DMS153 (cell line): ENCODE measurements around the gene GPC5.
A peak's percentile ranks its signal among the peaks of the same experiment; 100 is the strongest.
"Not testable (repeated sequence)": the region's sequence is repeated elsewhere in the genome, so short reads cannot be mapped to it uniquely, and the experiment has no call there.

Experiments used
- DNase-seq: peaks from one replicate; lab custom pipeline; 2025; lab: John Stamatoyannopoulos, UW

GPC5 gene

DNA sequence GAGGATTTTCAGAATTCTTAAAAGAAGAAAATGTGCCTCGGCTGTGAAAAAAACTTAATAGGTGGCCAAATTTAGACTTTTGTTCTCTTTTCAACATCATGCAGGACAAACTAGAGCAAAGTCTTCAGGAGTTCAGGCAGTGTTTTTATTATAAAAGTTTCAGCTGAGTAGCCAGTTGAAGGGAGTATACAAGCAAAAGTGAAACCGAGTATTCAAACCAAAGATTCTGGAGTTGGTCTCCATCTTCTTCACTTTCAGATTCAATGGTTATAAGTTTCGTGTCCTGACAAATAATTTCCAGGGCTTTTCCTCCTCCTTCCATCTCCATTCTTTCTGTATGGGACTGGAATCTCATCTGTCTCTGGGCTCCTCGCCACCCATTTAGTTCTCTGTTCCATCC lies 379.7 kb downstream of the GPC5 start:
- DNase-seq, result no peak

DNA sequence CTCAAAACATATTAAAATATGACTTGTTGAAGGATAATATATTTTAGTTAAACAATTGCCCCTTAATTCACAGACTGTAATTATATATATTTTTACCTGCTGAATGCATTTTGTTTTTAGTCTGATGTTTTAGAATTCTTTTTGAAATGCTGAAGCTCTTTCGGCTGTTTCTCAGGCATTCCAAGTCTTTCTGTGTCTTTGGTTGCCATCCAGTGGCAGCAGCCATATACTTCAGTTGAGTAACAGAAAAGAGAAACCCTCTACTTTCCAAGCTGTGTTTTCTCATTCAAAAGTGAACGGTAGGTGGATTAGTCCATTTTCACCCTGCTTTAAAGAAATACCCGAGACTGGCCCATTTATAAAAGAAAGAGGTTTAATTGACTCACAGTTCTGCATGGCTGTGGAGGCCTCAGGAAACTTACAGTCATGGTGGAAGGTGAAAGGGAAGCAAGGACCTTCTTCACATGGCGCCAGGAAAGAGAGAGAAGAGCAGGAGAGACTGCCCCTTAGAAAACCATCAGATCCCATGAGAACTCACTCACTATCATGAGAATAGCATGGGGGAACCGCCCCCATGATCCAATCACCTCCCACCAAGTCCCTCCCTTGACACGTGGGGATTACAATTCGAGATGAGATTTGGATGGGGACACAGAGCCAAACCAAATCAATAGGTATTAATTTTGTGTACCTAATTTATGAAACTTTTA lies 383.7 kb downstream of the GPC5 start:
- not testable (repeated sequence) for DNase-seq

DNA sequence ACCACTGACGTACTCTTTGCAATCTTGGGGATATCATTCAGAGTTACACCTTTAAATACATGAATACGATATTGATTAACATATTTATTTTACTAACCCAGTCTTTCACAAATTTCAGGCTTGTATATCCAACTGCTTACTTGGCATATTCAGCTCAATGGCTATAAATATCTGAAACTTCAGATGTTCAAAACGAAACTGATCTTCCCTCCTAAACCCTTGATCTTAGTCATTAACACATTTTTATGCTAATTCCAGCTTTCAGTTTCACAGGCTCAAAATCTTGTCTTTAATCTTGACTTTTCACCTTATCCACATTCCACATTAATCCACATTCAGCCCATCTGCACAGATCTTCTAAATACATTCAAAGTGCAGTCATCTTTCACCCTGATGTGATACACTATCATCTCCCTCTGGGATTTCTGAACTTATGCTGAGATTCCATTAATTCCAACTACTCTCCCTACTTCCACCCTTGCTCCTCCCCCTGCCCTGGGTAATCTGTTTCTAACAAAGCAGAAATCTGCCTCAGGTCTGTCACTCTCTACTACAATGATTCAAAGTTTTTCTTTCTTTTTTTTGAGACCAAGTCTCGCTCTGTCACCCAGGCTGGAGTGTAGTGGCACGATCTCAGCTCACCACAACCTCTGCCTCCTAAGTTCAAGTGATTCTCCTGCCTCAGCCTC lies 387.2 kb downstream of the GPC5 start:
- DNase-seq, result no peak

DNA sequence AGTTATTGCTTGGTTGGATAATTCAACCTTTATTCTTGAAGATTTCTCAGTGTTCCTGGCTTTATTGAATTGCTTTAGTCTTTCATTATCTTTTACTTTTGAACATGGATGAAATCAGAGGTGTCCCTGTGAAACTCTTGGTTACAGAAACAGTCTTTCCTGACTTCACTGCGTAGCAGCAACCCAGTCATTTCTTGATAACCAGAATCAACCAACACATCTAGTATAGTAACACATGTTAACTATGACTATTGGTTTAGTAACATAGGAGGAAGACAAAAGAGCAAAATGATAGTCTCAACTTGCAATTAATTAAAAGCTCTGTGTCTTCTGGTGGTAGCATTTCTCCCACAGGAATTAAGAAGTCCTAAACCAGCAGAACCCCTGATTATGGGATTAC lies 393.6 kb downstream of the GPC5 start:
- DNase-seq, result no peak

DNA sequence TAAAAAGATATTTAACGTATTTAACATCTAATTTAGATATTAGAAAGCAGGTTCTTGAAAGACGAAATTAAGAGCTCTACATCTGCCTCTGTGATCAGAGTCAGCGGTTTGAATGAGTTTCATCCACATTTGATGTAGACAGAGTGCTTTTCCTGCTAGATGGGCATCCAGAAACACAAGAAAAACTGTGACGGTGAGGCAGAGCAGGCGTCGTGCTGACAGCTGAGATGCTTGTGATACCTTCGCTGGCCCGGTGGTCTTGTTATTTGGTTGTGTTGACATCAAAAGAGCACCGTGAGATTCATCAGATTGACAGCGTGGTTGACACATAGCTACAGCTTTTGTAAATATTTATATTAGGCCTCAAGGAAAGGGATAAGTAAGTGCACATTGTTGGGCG lies 399.1 kb downstream of the GPC5 start:
- no peak for DNase-seq

DNA sequence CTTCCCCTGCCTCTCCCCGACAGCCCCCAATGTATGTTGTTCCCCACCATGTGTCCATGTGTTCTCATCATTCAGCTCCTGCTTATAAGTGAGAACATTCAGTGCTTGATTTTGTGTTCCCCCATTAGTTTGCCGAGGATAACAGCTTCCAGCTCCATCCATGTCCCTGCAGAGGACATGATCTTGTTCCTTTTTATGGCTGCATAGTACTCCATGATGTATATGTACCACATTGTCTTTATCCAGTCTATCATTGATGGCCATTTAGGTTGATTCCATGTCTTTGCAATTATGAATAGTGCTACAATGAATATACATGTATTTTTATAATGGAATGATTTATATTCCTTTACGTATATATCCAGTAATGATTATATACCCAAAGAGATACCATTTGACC lies 399.9 kb downstream of the GPC5 start:
- not testable (repeated sequence) for DNase-seq

DNA sequence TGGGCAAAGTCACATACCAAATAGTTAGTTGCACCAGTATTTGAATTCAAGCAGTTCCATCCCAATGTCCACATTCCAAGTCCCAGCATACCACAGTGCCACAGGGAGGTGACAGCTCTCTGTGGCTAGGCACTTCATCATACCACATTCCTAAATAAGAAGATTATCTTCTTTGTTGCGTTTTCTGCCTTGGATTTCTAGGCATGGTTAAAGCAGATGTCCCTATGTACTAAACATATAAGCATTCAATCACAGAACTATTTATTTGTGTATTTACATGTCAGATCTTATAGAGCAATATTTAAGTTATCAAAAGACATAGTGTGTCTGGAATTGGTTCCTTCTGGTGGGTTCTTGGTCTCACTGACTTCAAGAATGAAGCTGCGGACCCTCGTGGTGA lies 403.4 kb downstream of the GPC5 start:
- not testable (repeated sequence) for DNase-seq

DNA sequence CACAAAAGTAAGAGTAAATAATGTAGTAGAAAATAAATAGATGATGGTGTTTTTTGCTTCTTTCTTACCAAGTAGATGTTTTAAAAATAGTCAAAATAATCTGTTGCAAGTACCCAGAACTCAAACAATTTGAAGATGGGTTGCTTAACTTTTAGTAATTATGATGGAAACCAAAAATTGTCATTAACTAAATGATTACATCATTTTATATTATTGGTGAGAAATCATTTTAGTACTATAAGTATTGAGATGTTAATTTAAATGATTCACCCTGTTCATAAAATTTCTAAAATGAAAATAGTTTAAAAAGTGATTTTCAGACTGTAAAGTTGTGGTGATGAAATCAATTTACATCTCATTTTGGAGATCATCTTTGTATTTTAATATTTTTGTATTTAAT lies 404.5 kb downstream of the GPC5 start:
- no peak for DNase-seq

DNA sequence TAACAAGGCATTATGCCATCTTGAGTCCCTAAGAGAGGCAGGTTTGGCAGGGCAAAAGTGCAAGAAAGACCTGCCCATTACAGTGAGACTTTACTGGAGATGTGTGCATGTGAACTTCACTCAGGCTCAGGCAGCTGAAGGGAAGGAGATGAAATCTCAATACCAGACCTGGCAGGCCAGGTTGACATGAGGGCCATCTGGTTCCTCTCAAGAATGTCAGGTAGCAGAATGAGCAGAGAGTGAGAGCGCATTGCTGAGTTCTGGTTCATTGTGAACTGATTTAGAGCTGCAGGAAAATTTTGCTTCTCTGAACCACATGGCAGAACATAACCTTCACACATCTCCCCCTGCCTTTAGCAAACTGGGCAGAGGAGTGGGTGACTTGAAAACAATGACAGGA lies 406.3 kb downstream of the GPC5 start:
- DNase-seq, result no peak

DNA sequence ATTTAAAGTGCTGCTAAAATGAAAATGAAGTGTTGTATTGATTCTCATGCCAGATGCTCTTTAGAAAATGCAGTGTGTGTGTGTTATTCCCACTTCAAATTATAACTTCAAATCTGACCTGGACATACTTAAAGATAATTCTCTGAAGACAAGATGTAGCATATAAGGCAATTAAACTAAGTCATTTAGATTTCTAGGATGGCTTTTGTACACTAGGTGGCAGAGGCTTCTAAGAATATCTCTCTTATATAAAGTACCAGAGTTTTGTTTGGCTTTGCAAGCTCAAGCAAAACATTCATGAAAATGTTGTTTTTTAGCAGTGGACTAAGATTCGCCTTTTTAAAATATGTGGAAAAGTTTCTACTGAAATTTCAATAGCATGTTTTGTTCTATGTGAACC lies 407.2 kb downstream of the GPC5 start:
- DNase-seq, result no peak

DNA sequence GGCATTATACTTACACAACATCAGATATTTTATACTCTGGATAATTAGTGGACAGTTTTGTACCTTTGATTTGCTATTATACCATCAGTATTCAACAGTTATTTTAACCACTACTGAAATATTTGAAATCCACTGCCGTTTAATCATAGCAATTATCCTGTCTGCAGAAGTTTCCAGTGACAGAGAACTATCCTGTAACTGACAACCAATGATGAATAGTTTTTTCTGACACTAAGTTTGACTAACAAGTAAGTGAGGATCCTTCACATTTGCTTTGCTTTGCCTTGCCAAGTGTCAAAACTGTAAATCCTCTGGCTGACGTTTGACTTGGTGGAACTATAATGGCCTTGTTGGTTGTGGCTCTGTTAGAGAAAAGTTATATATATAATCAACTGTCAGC lies 410.7 kb downstream of the GPC5 start:
- DNase-seq, result no peak

DNA sequence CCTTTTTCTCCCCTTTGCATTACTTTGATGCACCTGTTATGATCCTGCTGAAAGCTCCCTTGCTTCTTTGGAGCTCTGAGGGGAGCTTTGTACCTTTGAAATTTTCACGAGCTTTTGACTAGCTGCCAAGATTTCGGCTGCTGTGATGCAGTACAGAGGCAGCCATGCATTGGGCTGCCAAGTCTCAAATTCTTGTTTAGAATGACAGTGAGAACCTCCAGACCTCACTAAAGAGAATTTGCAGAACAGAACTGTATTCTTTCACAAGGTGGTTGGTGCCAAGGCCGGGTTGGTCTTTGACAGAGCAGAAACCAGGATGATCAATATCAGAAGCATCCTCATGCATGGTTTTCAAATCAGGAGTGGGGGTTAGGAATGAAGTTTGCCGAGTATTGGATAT lies 414.8 kb downstream of the GPC5 start:
- DNase-seq, result peak; percentile 9

DNA sequence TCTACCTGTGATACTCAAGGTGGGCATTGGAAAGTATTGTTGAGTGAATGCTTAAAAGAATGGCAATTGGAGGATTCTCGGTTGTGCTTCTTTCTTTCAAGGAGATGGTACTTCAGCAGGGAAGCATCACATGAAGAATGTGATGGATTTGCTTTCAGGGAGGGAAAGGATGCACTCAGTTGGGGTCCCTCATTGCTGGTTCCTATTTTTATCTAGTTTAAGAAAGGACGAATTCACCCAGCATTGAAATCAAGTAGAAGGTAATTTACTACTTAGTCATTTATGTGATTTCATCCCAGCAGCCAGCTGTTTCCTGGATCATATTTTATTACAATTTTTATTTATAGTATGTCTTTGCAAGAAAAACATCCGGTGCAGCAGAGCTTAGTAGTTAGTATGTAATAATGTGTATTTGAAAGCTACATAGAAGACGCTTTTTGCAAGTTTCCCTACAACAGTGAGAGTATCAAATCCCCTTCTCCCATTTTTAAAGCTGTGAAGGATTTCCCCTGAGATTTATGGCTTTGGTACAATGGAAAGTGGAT lies 417.9 kb downstream of the GPC5 start:
- no peak for DNase-seq

DNA sequence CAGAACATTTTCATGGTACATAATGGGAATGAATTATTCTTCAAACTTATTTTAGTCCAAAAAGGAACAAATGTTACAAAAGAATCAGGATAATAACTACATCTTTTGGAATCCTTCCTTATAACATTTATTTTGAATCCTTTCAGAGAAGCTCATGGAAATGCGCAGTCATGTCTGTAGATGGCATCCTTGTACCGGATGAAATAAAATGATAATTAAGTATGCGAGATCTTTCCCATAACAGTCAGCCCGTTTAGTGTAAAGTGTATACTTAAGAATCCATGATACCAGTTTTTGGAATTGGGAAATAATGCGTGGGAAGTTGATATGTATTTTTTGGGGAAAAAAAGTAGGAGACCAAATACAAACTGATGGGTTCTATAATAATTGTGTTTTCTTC lies 418.8 kb downstream of the GPC5 start:
- peak; percentile 52 for DNase-seq

DNA sequence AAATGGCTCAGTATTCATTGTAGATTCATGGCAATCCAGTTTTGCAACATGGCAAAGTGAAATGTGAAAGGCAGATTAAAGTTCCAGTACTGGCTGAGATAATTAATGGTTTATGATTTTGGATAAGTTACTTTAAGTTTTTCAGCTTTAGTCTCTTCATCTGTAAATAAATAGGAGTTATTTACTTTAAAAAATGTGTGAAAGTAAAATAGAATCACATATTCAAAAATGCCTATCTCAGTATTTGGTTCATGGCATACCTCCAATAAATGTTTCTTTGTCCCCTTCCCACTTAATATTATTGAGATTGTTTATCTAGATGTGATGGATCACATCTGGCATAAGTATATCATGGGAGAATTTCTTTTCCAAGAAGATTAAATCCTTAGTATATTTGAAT lies 426.0 kb downstream of the GPC5 start:
- no peak for DNase-seq

DNA sequence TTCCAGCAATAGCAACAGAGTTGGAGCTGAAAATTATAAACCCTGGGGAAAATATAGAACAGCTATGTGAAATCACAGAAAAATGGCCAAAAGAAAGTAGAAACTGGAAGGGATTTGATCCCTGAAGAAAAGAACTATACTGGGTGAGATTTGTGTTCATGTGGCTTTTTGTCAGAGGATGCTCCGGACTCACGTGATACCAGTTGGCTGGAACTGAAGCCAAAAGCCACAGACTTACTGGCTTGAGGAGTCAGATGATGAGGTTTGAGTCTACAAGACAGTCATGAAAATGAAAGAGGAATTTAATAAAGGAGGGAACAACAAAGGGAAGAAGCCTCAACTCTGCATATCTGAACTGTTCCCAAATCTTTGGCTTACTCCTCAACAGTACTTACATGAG lies 427.1 kb downstream of the GPC5 start:
- no peak for DNase-seq

DNA sequence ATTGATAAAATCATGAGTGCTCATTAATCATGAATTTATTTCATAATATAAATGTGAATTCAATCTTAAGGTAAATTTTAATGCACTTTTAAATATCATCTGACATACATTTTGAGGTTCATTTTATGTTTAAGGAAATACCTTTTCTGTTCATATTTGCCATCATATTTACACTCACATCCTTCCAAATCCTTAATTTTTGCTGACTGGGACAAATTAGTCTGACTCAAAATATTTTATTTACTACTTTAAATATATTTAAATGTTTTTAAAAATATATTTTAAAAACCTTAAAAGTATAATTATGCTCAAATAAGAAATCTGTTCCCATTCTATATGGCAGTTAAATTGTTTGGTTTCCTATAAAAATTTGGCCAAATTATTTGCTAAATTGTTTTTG lies 438.1 kb downstream of the GPC5 start:
- DNase-seq, result no peak

DNA sequence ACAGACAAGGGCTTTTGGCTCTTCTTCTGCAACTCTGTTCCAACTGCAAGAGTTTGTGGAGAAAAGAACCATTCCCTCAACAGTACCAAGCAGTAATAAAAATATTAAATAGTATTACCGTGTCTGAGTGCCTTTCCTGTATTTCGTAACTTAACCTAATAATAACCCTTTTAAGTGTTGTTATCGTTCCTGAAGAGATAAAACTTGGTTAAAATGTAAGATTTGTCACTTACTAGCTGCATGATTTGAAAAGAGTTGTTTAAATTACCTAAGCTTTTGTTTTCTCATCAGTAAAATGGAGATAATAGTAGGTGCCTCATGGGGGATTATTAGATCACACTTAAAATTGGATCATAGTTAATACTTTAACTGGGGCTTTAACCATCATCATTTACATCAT lies 447.2 kb downstream of the GPC5 start:
- DNase-seq, result no peak

DNA sequence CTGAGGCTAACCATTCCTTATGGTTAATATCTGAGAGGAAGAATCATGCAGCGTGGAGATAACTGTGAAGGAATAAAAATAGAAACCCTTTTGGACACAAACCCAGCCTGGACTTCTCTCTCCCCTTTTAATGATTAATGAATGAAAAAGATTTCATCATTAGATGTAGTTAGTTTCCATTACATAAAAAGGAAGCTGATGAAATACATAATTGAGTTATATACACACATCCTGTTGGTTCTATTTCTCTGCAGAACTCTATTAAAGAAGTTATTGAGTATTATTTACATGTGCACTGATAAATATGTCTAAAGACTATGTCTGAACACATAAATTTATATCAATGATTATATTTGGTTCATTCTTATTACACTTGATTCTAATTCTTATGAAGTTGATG lies 465.3 kb downstream of the GPC5 start:
- DNase-seq, result no peak

DNA sequence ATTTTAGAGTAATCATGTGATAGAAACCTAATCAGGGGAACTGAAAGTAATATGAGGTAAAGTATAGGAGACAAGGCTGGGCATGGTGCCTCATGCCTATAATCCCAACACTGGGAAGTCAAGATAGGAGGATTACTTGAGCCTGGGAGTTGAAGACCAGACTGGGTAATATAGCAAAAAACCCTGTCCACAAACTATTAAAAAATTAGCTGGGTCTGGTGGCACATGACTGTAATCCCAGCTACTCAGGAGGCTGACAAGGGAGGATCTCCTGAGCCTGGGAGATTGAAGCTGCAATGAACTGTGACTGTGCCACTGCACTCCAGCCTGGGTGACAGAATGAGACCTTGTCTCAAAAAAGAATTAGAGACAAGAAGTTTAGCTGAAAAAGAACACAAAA lies 469.9 kb downstream of the GPC5 start:
- no peak for DNase-seq

DNA sequence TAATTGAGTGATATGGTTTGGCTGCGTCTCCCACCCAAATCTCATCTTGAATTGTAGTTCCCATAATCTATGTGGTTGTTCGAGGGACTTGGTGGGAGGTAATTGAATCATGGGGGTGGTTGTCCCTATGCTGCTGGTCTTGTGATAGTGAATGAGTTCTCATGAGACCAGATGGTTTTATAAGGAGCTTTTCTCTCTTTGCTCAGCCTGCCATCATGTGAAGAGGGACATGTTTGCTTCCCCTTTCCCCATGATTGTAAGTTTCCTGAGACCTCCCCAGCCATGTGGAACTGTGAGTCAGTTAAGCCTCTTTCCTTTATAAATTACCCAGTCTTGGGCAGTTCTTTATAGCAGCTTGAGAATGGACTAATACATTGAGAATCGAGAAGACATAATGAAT lies 480.1 kb downstream of the GPC5 start:
- DNase-seq, result no peak

DNA sequence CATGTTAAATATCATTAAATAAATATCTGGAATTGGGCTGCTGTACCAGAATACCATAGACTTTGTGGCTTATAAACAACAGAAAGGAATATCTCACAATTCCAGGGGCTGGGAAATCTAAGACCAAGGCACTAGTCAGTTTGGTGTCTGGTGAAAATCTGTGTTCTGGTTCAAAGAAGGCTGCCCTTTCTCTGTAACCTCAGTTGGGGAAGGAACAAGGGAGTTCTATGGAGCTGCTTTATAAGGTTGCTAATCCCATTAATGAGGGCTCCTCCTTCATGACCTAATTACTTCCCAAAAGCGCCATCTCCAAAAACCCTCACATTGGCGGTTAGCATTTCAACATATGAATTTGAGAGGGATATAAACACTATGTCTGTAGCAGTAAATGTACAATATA lies 480.9 kb downstream of the GPC5 start:
- no peak for DNase-seq

DNA sequence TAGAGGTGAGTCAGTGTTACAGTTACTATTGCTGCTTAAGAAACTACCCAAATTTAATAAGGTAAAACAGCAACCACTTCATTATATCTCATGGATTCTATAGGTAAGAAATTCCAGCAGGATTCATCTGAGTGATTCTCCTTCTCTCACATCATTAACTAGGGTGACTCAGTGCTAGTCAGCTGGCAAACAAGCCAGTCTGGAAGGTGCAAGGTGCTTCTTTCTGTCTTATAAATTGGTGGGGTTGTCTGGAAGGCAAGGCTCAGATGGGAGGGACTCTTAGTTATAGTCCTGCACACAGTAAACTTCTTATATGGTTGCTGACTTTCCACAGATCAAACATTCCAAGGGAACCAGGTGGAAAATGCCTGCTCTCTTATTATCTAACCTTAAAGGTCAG lies 484.5 kb downstream of the GPC5 start:
- no peak for DNase-seq

DNA sequence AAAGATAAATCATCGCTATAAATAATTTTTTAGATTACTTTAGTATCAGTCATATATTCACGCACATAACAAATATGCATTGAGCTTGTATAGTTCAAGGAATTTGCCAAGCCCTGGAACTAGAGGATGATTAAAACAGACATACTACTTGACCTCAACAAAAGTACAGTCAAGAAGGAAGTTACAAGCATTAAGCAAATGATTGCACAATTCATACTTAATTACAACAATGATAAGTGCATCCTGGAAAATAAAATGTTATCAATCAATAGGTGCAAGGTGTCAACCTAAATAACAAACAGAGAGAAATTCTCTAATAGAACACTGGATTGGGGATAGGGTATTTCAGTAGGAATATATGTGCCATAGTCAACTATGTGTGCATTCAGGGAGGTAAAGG lies 491.2 kb downstream of the GPC5 start:
- DNase-seq, result no peak
